Stimulated activated CD4-positive, alpha-beta T cell treated with anti-CD3 and anti-CD28 coated beads, Interleukin-4, amount 100 ng/mL, for 24 hours (primary cell): ENCODE data around the gene CCDC33.

Experiments used
- DNase-seq: peaks from one replicate; pipeline ENCODE4 v3.0.0-alpha.2; 2020

CCDC33 gene

GRCh38 chr15:74235962-74236361 lies at the start of gene CCDC33:
Gene CCDC33 (plus strand): TSS chr15:74236326. CDS start chr15:74236720, 394 bp downstream.
- no peak for DNase-seq

DNA sequence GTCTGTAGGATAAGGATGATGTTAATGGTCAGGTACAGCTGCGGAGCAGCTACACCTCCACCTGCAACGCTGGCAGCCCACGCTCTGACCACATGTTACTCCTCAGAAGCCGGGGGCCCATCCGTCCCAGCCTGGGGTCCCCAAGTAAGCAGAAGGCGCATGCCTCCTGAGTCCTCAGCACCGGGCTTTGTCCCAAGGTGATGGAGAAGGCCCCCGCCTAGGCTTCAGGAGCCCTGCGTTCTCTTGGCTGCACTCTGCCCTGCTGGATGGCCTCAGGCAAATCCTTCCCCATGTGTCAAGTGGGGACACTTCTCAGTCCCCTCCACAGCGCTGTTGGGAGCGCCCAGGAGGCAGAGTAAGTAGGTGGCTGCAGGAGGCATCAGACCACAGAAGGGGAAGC lies 47.9 kb upstream of the CCDC33 start:
- DNase-seq, result no peak

GRCh38 chr15:74191798-74192197 lies 44.3 kb upstream of the CCDC33 start:
- DNase-seq, result no peak

DNA sequence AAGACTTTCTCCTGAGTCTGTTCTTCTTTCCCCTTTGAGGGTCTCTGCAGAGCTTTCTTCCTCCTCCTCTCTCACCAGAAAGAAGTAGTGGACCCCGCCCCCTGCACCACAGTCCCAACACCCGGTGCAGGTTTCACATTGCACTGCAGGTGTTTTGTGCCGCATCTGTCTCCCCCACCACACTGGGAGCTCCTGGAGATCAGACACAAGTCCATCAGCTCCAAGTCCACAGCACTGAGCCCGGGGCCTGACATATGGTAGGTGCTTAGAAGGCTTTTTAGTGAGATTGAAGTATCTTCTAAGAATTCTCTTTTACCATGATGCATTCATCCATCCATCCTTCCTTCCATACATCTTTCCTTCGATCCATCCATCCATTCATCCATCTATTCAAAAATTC lies 43.4 kb upstream of the CCDC33 start:
- DNase-seq, result no peak

- DNase-seq, result no peak
Observed at GRCh38 chr15:74193299-74193718, 42.8 kb upstream of the CCDC33 start.

DNA sequence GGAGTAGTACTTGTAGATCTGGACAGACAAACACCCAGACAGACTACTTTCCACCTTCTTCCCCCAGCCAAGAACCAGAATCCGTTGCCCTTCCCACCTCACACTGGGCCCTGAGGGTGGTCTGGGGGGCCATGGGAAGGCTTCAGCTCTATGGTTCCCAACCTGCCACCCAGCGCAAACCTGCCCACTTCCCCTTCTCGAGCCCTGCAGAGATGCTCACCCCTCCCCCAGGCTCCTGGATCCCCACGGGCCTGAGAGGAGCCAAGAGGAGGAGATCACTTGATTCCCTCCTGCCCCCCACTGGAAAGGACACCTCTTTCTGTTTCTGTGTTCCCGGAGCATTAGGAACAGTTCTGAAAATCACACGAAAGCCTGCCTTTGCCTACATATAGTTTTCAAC lies 42.2 kb upstream of the CCDC33 start:
- DNase-seq, result no peak

DNA sequence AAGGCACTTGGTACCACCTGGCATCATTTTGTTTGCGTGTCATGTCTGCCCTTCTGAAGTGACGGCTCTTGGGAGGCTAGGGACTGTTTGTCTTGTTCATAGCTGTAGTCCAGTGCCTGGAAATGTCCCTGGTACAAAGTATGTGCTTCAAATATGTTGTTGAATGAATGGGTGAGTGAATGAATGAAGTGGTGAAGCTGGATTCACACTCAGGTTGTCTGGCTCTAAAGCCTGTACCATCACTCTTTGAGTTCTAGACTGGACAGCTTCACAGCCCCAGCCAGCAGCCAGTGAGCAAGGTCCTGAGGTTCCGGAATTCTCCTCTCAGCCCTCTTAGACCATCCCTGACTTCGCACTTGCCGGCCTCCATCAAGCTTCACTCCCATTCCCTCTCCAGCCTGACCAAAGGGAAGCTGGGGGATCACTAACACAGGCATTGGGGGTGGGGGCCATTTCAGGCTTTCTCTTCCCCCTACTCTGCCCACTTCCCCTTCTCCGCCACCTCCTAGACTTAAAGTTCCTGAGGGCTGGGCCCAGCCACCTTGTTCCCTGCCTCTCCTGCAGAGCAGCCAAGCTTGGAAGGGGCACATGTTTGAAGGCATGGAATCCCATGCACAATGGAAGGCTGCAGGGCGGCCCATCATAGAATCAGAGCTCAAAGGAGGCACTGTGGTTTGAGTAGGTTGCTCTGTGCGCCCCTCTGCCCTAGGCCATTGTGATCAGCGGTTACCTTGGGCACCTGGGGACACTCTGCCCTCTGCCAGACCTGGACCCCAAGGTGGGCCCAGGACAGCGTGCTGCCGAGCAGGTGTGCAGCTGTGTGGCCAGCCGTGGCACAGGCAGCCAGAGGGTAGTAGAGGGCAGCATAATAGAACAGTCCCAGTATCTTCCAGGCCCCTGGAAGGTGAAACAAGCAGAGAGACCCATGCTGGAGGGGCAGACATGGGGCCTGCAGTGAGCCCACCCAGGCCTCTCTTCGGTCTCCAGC lies 41.3 kb upstream of the CCDC33 start:
- no peak for DNase-seq

DNA sequence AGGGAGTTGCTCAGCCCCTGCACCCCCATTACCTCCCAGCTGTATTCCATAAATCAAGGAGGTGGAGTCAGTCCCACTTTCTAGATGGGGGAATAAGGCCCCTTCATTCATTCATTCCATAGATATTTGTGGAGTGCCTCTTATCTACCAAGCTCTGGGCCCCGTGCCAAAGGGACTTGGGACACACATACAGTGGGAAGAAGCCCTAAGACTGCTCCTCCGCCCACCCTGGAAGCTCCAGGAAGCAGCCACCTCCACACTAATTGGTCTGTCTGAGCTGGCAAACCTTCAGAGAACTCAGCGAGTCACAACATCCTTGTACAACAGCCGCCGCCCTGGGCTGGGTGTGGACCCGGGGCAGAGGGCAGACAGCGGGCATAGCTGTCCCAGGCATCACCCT lies 40.0 kb upstream of the CCDC33 start:
- no peak for DNase-seq

DNA sequence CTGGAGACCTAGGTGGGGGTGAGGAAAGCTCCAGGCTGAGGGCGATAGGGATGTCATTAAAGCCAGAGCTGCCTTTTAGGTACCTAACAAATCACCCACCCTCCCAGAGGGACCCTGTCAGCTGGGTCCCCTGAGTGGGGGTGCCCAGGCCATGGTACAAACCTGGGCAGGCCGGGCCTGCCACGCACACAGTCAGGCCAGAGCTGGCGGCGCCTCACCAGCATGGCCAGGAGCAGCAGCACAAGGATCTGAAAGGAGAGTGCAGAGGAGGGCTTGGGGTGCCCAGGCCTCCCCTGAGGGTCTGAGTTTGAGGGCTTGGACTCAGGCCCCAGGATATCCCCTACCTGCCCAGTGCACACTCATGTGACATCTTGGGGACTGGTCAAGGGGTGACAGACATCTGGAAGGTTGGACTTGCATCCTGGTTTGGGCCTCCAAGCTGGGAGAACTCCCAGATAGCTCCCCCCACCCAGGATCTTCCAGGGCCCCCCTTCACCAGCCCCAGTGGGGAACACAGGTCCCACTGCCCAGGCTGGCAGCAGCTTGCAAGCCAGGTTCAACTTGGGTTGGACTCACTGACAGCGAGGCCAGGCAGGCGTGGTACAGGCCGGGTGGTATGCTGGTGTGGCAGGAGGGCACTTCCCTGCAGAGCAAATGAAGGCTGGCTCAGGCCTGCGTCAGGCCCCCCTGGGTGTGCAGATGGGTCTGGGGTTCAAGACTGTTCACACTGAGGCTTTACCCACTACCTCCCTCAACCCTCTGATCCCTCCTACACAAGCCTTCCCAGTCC lies 38.8 kb upstream of the CCDC33 start:
- no peak for DNase-seq

DNA sequence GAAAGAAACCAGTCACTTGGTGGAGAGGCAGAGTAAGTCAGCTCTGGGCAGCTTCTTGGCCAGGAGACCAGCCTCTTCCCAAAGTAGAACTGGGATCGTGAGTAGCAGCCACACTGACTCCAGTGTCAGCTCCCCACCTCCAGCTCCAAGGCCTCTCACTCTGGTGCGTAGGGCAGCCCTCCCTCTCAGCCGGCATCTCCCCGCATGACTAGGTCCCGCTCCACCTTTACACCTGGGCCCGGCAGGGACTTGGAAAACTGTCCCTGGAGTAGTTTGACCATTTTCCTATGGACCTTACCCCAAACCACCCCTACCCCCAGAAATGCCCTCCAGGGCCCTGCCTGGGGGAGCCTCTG lies 36.9 kb upstream of the CCDC33 start:
- DNase-seq, result no peak

- DNase-seq, result no peak
Observed at GRCh38 chr15:74200412-74200815, 35.7 kb upstream of the CCDC33 start.

- DNase-seq, result no peak
Observed at GRCh38 chr15:74200871-74201419, 35.2 kb upstream of the CCDC33 start.

- DNase-seq, result no peak
Observed at GRCh38 chr15:74201710-74202420, 34.3 kb upstream of the CCDC33 start.

GRCh38 chr15:74202452-74203401 lies 33.4 kb upstream of the CCDC33 start, which contains the start of gene STRA6:
Gene STRA6 (minus strand): TSS chr15:74202787. CDS start chr15:74202267, 520 bp downstream.
- no peak for DNase-seq

DNA sequence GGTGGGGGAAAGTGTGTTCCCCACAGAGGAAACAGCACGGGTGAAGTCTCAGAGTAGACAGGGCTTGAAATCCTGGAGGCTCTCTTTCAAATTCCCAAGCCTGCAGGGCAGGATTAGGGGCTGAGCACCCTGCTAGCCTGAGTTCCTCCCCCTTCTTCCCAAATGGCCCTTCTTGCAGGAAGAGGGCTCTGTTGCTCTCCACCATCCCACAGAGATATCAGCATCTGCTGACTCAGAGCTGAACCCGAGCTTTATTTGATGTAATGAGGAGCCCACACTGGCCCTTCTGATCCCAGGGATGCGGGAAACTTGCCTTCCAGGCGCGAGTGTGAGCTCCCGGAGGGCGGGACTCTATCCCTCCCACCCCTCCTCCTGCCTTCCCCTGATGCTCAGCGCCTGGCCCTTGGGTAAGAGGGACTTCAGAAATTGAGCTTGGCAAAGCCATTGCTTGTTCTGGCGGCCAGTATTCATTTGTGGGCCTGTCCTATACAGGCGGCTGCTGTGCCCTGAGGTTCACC lies 32.2 kb upstream of the CCDC33 start:
- no peak for DNase-seq

GRCh38 chr15:74205582-74205947 lies 30.6 kb upstream of the CCDC33 start:
- no peak for DNase-seq

- DNase-seq, result no peak
Observed at GRCh38 chr15:74206801-74207281, 29.3 kb upstream of the CCDC33 start.

- no peak for DNase-seq
Observed at GRCh38 chr15:74207652-74208440, 28.3 kb upstream of the CCDC33 start.

GRCh38 chr15:74208496-74208895 lies 27.6 kb upstream of the CCDC33 start:
- DNase-seq, result no peak

DNA sequence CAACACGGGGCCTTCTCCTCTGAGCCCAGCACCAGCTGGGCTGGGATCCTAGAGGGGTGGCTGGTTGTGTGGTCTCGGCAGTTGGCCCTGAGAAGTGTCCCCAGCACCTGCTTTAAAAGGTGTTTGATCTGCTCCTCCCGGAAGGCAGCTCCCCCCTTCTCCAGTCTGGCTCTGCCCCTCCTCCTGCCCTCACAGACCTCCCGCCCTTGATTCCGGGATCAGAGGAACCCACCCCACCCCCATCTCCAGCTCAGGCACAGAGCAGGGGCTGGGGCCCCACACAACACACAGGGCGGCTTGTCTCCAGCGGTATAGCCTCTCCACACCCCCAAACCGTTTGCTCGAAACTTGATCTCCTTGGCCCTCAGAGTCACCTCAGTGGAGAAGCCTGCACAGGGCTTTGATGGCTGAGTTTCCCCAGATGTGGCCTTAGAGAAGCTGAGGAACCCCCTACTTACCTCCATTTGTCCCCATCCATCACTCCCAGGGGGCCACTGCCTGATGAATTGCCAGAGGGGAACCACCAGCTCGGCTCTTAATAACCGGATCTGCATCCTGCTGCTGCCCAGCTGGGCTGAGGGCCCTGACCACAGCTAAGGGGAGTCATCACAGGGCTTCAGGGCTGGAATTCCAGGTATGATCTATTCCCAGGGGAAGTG lies 27.1 kb upstream of the CCDC33 start:
- DNase-seq, result no peak
